K562 (cell line): Measurements from ENCODE around the gene ATP5F1D. TPM values are rescaled to one million over a fixed set of nuclear protein-coding genes. Genes with fewer than 3 reads are reported as not detected.
A peak's percentile ranks its signal among the peaks of the same experiment; 100 is the strongest.

Source experiments
- ATAC-seq: fragments of 200-7000 bp; cut with Tn5 transposase; 3 replicates; pipeline ENCODE4 v1.9.1; 2020; ENCODE audit warnings: moderate library complexity
- BruUV-seq: library from RNA; stranded (reverse); fragments of 400-500 nt; replicated peaks from 2 replicates; lab custom pipeline; 2021; lab: Mats Ljungman, UMichigan
- CTCF ChIA-PET: fragments of 300-600 bp; formaldehyde crosslinking; extraction: SDS; loops from one replicate; lab custom pipeline; 2021; ENCODE audit warnings: low intra/inter-chr PET ratio; lab: Yijun Ruan, JAX
- POLR2A ChIA-PET: fragments of 300-600, 350-650 bp; sonication (Branson Sonifier 250); formaldehyde crosslinking; extraction: SDS; loops from one replicate; lab custom pipeline; 2021; ENCODE audit warnings: antibody characterized with exemption, inconsistent platforms; lab: Yijun Ruan, JAX
- DNase-seq, 4 experiments: peaks; one replicate each; pipeline versions ENCODE4 v3.0.0 to v3.0.0-alpha.2; 2011 to 2018; ENCODE audit warnings: low spot score in 3 of 4, mixed read lengths in 3 of 4; ENCODE audit errors: extremely low read depth in 1 of 4
- FAIRE-seq: peaks from 2 replicates; lab custom pipeline; 2011; peaks lifted over from hg19 to GRCh38; lab: Jason Lieb, UNC
- H2AFZ ChIP-seq: 2 replicates; pipeline ENCODE4 v1.6.0; 2011; ENCODE audit warnings: low read depth, low read length, control low read depth, inconsistent platforms
- H3K27ac ChIP-seq: fragments of 200-600 bp; 3 replicates; pipeline ENCODE4 v1.8.0; 2011; ENCODE audit warnings: low read depth, mild to moderate bottlenecking, control low read depth, inconsistent platforms, low read length, moderate library complexity, mixed read lengths; ENCODE audit errors: extremely low read depth
- H3K27me3 ChIP-seq, 2 experiments: fragments of 300-600 bp in 1 of 2; 2 replicates in 1 of 2; 3 replicates in 1 of 2; pipeline versions ENCODE4 v1.6.0 to v1.8.0; 2011; ENCODE audit warnings: inconsistent platforms in 2 of 2, low read length in 2 of 2, mild to moderate bottlenecking in 1 of 2, mixed read lengths in 1 of 2, moderate library complexity in 1 of 2; ENCODE audit not compliant: control insufficient read depth in 2 of 2, insufficient read depth in 2 of 2
- H3K36me3 ChIP-seq: fragments of 300-600 bp; 3 replicates; pipeline ENCODE4 v1.8.0; 2011; ENCODE audit warnings: mild to moderate bottlenecking, low read length, inconsistent platforms; ENCODE audit not compliant: control insufficient read depth, insufficient read depth
- H3K4me1 ChIP-seq, 2 experiments: fragments of 200-600 bp in 1 of 2; replicated peaks in 1 of 2; 2 replicates in 1 of 2; 3 replicates in 1 of 2; pipeline versions ENCODE4 v1.5.1 to v1.8.0; 2011; ENCODE audit warnings: inconsistent platforms in 2 of 2, low read length in 2 of 2, mild to moderate bottlenecking in 1 of 2, mixed read lengths in 1 of 2, moderate library complexity in 1 of 2; ENCODE audit not compliant: control insufficient read depth in 2 of 2, insufficient read depth in 2 of 2
- H3K4me2 ChIP-seq: 2 replicates; pipeline ENCODE4 v1.6.1; 2011; ENCODE audit warnings: low read length, control low read depth, inconsistent platforms, mixed read lengths; ENCODE audit not compliant: insufficient read depth
- H3K4me3 ChIP-seq: fragments of 200-600 bp; sonication (generic), shearing (Covaris generic); 2 replicates; pipeline ENCODE4 v1.5.1; 2016; ENCODE audit warnings: control low read depth, inconsistent platforms
- H3K79me2 ChIP-seq: fragments of 200-600 bp; 3 replicates; pipeline ENCODE4 v1.8.0; 2011; ENCODE audit warnings: low read length, inconsistent platforms; ENCODE audit not compliant: control insufficient read depth, insufficient read depth
- H3K9ac ChIP-seq, 2 experiments: 2 replicates each; pipeline versions ENCODE4 v1.6.0 to v1.6.1; 2011; ENCODE audit warnings: low read depth in 2 of 2, low read length in 2 of 2, control low read depth in 1 of 2, inconsistent platforms in 1 of 2, mild to moderate bottlenecking in 1 of 2, mixed read lengths in 1 of 2; ENCODE audit not compliant: insufficient read depth in 1 of 2
- H3K9me1 ChIP-seq: one replicate; pipeline ENCODE4 v1.6.0; 2011; ENCODE audit warnings: inconsistent platforms, mild to moderate bottlenecking, low read length, moderate library complexity; ENCODE audit not compliant: control insufficient read depth, insufficient read depth
- H3K9me3 ChIP-seq: replicated peaks from 2 replicates; pipeline ENCODE4 v1.5.1; 2011; ENCODE audit warnings: low read depth, low read length, inconsistent platforms; ENCODE audit not compliant: control insufficient read depth, insufficient read depth
- H4K20me1 ChIP-seq: replicated peaks from 2 replicates; pipeline ENCODE4 v1.6.1; 2011; ENCODE audit warnings: low read length, inconsistent platforms, mixed read lengths; ENCODE audit not compliant: control insufficient read depth, insufficient read depth
- ARID1B ChIP-seq: fragments of 450-650 bp; IDR thresholded peaks from 2 replicates; pipeline ENCODE4 v1.6.1; 2016; ENCODE audit warnings: antibody characterized with exemption, mild to moderate bottlenecking, inconsistent platforms
- EGR1 ChIP-seq: fragments of 450-650 bp; conservative IDR thresholded peaks from 2 replicates; pipeline ENCODE4 v1.6.1; 2017; ENCODE audit warnings: mild to moderate bottlenecking
- JUNB ChIP-seq: fragments of 450-650 bp; formaldehyde crosslinking; conservative IDR thresholded peaks from 2 replicates; pipeline ENCODE4 v1.4.0; 2020; ENCODE audit warnings: mild to moderate bottlenecking
- NFIC ChIP-seq: fragments of 450-650 bp; IDR thresholded peaks from 2 replicates; pipeline ENCODE4 v1.6.1; 2017; ENCODE audit warnings: mild to moderate bottlenecking, inconsistent platforms
- NR2C2 ChIP-seq, 2 experiments: fragments of 200-800 bp in 1 of 2; sonication (Bioruptor generic) in 1 of 2; sonication (generic) in 1 of 2; formaldehyde crosslinking in 1 of 2; IDR thresholded peaks; 2 replicates each; pipeline versions ENCODE4 v1.6.1 to v1.8.0; 2016 to 2022; ENCODE audit warnings: mild to moderate bottlenecking in 1 of 2, missing compliant biosample characterization in 1 of 2, missing genetic modification characterization in 1 of 2, missing genetic modification reagents in 1 of 2
- PHF20 ChIP-seq: fragments of 450-650 bp; IDR thresholded peaks from 2 replicates; pipeline ENCODE4 v1.6.1; 2018; ENCODE audit not compliant: partially characterized antibody
- PHF8 ChIP-seq: fragments of 200-600 bp; sonication (generic); IDR thresholded peaks from 2 replicates; pipeline ENCODE4 v1.6.1; 2012; ENCODE audit warnings: mixed run types, mild to moderate bottlenecking, inconsistent platforms, low read length, moderate library complexity, borderline replicate concordance
- SMARCB1 ChIP-seq: IDR thresholded peaks from 2 replicates; pipeline ENCODE4 v1.6.1; 2011; ENCODE audit warnings: improper control_type of control experiment, low read depth; ENCODE audit not compliant: insufficient read length
- SMARCE1 ChIP-seq: fragments of 450-650 bp; IDR thresholded peaks from 2 replicates; pipeline ENCODE4 v1.7.1; 2016; ENCODE audit warnings: mild to moderate bottlenecking
- ZFX ChIP-seq: sonication (generic); formaldehyde crosslinking; IDR thresholded peaks from 2 replicates; pipeline ENCODE4 v1.8.0; 2022; ENCODE audit warnings: mild to moderate bottlenecking, missing genetic modification reagents, moderate library complexity
- ZNF12 ChIP-seq: sonication (generic); formaldehyde crosslinking; IDR thresholded peaks from 2 replicates; pipeline ENCODE4 v1.4.0; 2020; ENCODE audit warnings: mild to moderate bottlenecking, missing genetic modification reagents
- WGBS: fragments of 100-300 bp; shearing (Covaris generic); methylation state at CpG from one replicate; pipeline ENCODE4 v1.1.6; 2016; ENCODE audit warnings: low coverage, mixed read lengths; ENCODE audit not compliant: insufficient coverage; ENCODE audit errors: missing lambda C conversion rate; 5-methylcytosine and 5-hydroxymethylcytosine counted together
- in situ Hi-C: fragments of 300-500 bp; cut with MboI; formaldehyde crosslinking; loops from 4 replicates; pipeline ENCODE4 v1.15.0; 2018; ENCODE audit warnings: inconsistent platforms, mixed read lengths
- intact Hi-C: fragments of 100-400 bp; cut with micrococcal nuclease; formaldehyde crosslinking; loops from 2 replicates; pipeline ENCODE4 v1.14.2; 2022
- polyA plus RNA-seq, 8 experiments: library from polyadenylated mRNA; depleted of rRNA in 4 of 8; stranded (reverse) in 5 of 8; unstranded in 3 of 8; fragments of >200 nt; fragmentation: Nextera tagmentation in 2 of 8; fragmentation: Illumina TruSeq in 1 of 8; extraction: Ambion mirVana in 2 of 8; extraction: Trizol in 1 of 8; gene quantifications; 2 replicates each; pipeline versions ENCODE4 v1.2.1 to v1.2.3, GENCODE V29; 2011 to 2014; ENCODE audit warnings: inconsistent platforms in 1 of 8, missing spikeins in 1 of 8
- total RNA-seq, 7 experiments: library from RNA; depleted of rRNA in 6 of 7; stranded (reverse); fragments of >200 nt in 6 of 7; fragmentation: Illumina TruSeq in 2 of 7; extraction: Trizol in 2 of 7; gene quantifications; 2 replicates each; pipeline versions ENCODE4 v1.2.1 to v1.2.3, GENCODE V29; 2011 to 2021; ENCODE audit warnings: low replicate concordance in 1 of 7
- TF ChIP-seq, protein P1 (sequence below): fragments of 450-650 bp; IDR thresholded peaks from 2 replicates; pipeline ENCODE4 v1.6.1; 2017; ENCODE audit warnings: antibody characterized with exemption, mild to moderate bottlenecking
- TF ChIP-seq, protein P2 (sequence below): conservative IDR thresholded peaks from 2 replicates; pipeline ENCODE4 v1.6.1; 2011; ENCODE audit warnings: low read depth, mild to moderate bottlenecking, low read length; ENCODE audit not compliant: control insufficient read depth
- TF ChIP-seq, protein P3 (sequence below): sonication (generic); formaldehyde crosslinking; IDR thresholded peaks from 2 replicates; pipeline ENCODE4 v1.8.0; 2022; ENCODE audit warnings: missing genetic modification reagents, mild to moderate bottlenecking, moderate library complexity, borderline replicate concordance

Gene ATP5F1D
- total and polyA plus RNA-seq, 9 of the 15 experiments (the other 6 are each of a cell fraction or from before 2014, with no cell fraction given), result 3.9 to 409 (median 36.8) TPM

DNA sequence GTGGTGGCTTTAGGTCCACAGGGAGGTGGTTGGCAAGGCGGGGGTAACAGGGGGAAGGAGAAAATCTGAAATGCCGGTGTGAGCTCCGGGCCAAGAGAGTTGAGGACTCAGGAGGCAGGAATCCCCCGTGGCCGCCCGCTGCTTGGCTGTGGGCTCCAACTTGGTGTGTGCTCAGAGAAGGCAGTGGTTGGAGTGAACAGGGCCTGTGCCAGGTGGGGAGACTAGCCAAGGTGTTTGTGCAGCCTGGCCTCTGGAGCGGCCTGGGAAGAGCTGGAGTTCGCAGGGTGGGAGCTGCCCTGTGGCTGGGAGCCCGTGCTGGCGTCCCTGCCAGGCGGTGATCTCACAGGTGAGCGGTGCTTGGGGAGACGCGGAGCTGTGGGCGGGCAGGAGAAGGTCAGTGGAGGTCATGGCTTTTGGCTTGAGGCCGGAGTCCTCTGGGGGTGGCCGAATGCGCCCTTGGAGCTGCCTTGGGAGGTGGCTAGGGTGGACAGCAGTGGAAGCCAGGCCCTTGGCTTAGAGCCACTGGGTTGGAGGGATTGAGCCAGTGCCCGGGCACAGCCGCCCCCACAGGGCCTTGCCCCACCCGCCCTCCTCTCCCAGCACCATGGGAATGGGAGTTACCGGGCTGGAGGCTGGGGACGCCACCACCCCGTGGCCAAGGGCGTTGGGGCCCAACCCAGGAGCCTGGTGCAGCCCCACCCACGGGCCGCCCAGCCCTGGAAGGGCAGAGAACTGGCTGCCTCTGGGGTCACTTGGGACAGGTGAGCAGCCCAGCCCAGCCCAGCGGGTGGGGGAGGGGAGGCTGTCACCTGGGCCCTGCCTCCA lies 20.5 kb downstream of the ATP5F1D start:
- no peak for ATAC-seq
- no peaks in the 10 kb centered on the region for H3K27me3 ChIP-seq
- CTCF ChIA-PET, result no interaction called here
- no peak for TF ChIP-seq PHF20
- TF ChIP-seq, protein P1, sequence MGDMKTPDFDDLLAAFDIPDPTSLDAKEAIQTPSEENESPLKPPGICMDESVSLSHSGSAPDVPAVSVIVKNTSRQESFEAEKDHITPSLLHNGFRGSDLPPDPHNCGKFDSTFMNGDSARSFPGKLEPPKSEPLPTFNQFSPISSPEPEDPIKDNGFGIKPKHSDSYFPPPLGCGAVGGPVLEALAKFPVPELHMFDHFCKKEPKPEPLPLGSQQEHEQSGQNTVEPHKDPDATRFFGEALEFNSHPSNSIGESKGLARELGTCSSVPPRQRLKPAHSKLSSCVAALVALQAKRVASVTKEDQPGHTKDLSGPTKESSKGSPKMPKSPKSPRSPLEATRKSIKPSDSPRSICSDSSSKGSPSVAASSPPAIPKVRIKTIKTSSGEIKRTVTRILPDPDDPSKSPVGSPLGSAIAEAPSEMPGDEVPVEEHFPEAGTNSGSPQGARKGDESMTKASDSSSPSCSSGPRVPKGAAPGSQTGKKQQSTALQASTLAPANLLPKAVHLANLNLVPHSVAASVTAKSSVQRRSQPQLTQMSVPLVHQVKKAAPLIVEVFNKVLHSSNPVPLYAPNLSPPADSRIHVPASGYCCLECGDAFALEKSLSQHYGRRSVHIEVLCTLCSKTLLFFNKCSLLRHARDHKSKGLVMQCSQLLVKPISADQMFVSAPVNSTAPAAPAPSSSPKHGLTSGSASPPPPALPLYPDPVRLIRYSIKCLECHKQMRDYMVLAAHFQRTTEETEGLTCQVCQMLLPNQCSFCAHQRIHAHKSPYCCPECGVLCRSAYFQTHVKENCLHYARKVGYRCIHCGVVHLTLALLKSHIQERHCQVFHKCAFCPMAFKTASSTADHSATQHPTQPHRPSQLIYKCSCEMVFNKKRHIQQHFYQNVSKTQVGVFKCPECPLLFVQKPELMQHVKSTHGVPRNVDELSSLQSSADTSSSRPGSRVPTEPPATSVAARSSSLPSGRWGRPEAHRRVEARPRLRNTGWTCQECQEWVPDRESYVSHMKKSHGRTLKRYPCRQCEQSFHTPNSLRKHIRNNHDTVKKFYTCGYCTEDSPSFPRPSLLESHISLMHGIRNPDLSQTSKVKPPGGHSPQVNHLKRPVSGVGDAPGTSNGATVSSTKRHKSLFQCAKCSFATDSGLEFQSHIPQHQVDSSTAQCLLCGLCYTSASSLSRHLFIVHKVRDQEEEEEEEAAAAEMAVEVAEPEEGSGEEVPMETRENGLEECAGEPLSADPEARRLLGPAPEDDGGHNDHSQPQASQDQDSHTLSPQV, result peak; percentile 57; the same call in 1 of the 2 replicates
- TF ChIP-seq, protein P2, sequence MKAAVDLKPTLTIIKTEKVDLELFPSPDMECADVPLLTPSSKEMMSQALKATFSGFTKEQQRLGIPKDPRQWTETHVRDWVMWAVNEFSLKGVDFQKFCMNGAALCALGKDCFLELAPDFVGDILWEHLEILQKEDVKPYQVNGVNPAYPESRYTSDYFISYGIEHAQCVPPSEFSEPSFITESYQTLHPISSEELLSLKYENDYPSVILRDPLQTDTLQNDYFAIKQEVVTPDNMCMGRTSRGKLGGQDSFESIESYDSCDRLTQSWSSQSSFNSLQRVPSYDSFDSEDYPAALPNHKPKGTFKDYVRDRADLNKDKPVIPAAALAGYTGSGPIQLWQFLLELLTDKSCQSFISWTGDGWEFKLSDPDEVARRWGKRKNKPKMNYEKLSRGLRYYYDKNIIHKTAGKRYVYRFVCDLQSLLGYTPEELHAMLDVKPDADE, result 0 out of 2 replicates have a peak, but pooled peaks have one; percentile 17
- TF ChIP-seq ZFX (CRISPR knock-in tag), result peak; percentile 57
- no peak for TF ChIP-seq ZNF12 (CRISPR knock-in tag)
- TF ChIP-seq ARID1B, result no peak
- TF ChIP-seq PHF8, result peak; percentile 1; the same call in 1 of the 2 replicates
- 0 out of 2 replicates have a peak, but pooled peaks have one; percentile 24 for TF ChIP-seq NFIC
- no peak for TF ChIP-seq NR2C2 (CRISPR knock-in tag; IDR thresholded peaks at IDR 0.05)
- TF ChIP-seq NR2C2 (tag; IDR thresholded peaks at IDR 0.05), result peak; percentile 31; the same call in 1 of the 2 replicates
- TF ChIP-seq SMARCE1, result 0 out of 2 replicates have a peak, but pooled peaks have one; percentile 5
- TF ChIP-seq SMARCB1, result no peak
- no peak for TF ChIP-seq JUNB (CRISPR knock-in tag)
- TF ChIP-seq EGR1, result peak; percentile 42; the same call in 1 of the 2 replicates
- TF ChIP-seq, protein P3, sequence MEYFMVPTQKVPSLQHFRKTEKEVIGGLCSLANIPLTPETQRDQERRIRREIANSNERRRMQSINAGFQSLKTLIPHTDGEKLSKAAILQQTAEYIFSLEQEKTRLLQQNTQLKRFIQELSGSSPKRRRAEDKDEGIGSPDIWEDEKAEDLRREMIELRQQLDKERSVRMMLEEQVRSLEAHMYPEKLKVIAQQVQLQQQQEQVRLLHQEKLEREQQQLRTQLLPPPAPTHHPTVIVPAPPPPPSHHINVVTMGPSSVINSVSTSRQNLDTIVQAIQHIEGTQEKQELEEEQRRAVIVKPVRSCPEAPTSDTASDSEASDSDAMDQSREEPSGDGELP, result peak; percentile 49; the same call in 1 of the 2 replicates

More for the DNA sequence above, 20.5 kb downstream of the ATP5F1D start:
- in situ Hi-C loops (no loop called here), intact Hi-C loops (no loop called here)
- no peak for DNase-seq
- Histone ChIP-seq H3K4me3 (peak overlapping the region; percentile 66), H3K9me1 (no peaks in the 10 kb centered on the region), H4K20me1 (0 out of 2 replicates have a peak, but pooled peaks cover 4% of the 10 kb centered on the region), H3K36me3 (peaks cover 16% of the 10 kb centered on the region; the same call in 2 of the 3 replicates), H3K9ac (peak overlapping the region; percentile 71 to 92), H3K27ac (peak overlapping the region; percentile 83), H2AFZ (peak overlapping the region; percentile 67), H3K79me2 (peaks cover 18% of the 10 kb centered on the region; the same call in 2 of the 3 replicates), H3K9me3 (no peaks in the 10 kb centered on the region), H3K4me1 (peaks cover 64 to 95% of the 10 kb centered on the region in 2 experiments), H3K4me2 (peak overlapping the region; percentile 84)
- POLR2A ChIA-PET, result interaction anchor here (1.1 to 2.6 kb wide), 2 partner anchors 9 to 11 kb away, joined by 3 to 14 read pairs; no protein-coding TSS in a partner anchor
- WGBS, result 34% methylated on average over 20 of the region's 28 CpGs
- no TSS peak for BruUV-seq
- no peak for FAIRE-seq
